Measurements from ENCODE around the gene IPO5.
"Not testable (repeated sequence)": the region's sequence is repeated elsewhere in the genome, so short reads cannot be mapped to it uniquely, and the experiment has no call there.

Gene IPO5

GRCh38 chr13:98014766-98015165 is 61.3 kb downstream of the IPO5 start:
- no peak for DNase-seq (ENCODE audit: low read depth in 2 of 2)

- no peak for DNase-seq (ENCODE audit: low read depth in 2 of 2)
Measured at GRCh38 chr13:98018293-98018692, 64.8 kb downstream of the IPO5 start.

- no peak for DNase-seq (ENCODE audit: low read depth in 2 of 2)
Measured at GRCh38 chr13:98019186-98019585, 65.7 kb downstream of the IPO5 start.

GRCh38 chr13:98020271-98020670 is 66.8 kb downstream of the IPO5 start:
- no peak for DNase-seq (ENCODE audit: low read depth in 2 of 2)

- no peak for DNase-seq (ENCODE audit: low read depth in 2 of 2)
Measured at GRCh38 chr13:98022210-98022609, 68.7 kb downstream of the IPO5 start.

GRCh38 chr13:98025480-98026025 is 72.1 kb downstream of the IPO5 start:
- no peak for DNase-seq (ENCODE audit: low read depth in 2 of 2)

GRCh38 chr13:98026457-98026857 is 73.0 kb downstream of the IPO5 start:
- DNase-seq (ENCODE audit: low read depth in 2 of 2) = no peak

GRCh38 chr13:98032168-98032567 is 78.7 kb downstream of the IPO5 start:
- DNase-seq (ENCODE audit: low read depth in 2 of 2) = no peak

- DNase-seq (ENCODE audit: low read depth in 2 of 2) = no peak
Measured at GRCh38 chr13:98033277-98034247, 80.1 kb downstream of the IPO5 start.

GRCh38 chr13:98035373-98035772 is 81.9 kb downstream of the IPO5 start:
- DNase-seq (ENCODE audit: low read depth in 2 of 2) = no peak

- not testable (repeated sequence) for DNase-seq (ENCODE audit: low read depth in 2 of 2)
Measured at GRCh38 chr13:98036564-98037302, 83.3 kb downstream of the IPO5 start.

GRCh38 chr13:98039261-98039660 is 85.8 kb downstream of the IPO5 start:
- no peak for DNase-seq (ENCODE audit: low read depth in 2 of 2)

- DNase-seq (ENCODE audit: low read depth in 2 of 2) = no peak
Measured at GRCh38 chr13:98039964-98040363, 86.5 kb downstream of the IPO5 start.

- DNase-seq (ENCODE audit: low read depth in 2 of 2) = no peak
Measured at GRCh38 chr13:98041081-98041820, 87.8 kb downstream of the IPO5 start.

- DNase-seq (ENCODE audit: low read depth in 2 of 2) = no peak
Measured at GRCh38 chr13:98044301-98044700, 90.8 kb downstream of the IPO5 start.

GRCh38 chr13:98047785-98048184 is 94.3 kb downstream of the IPO5 start:
- DNase-seq (ENCODE audit: low read depth in 2 of 2) = not testable (repeated sequence)

GRCh38 chr13:98048265-98048664 is 94.8 kb downstream of the IPO5 start:
- no peak for DNase-seq (ENCODE audit: low read depth in 2 of 2)

- DNase-seq (ENCODE audit: low read depth in 2 of 2) = no peak
Measured at GRCh38 chr13:98050041-98050466, 96.6 kb downstream of the IPO5 start.

- DNase-seq (ENCODE audit: low read depth in 2 of 2) = no peak
Measured at GRCh38 chr13:98052412-98052811, 98.9 kb downstream of the IPO5 start.

- DNase-seq (ENCODE audit: low read depth in 2 of 2) = no peak
Measured at GRCh38 chr13:98054301-98054700, 100.8 kb downstream of the IPO5 start.

- no peak for DNase-seq (ENCODE audit: low read depth in 2 of 2)
Measured at GRCh38 chr13:98055623-98056022, 102.1 kb downstream of the IPO5 start.
